K562 (cell line): ENCODE results near the gene CEP72. TPM values are rescaled to one million over a fixed set of nuclear protein-coding genes. Genes with fewer than 3 reads are reported as not detected.

ENCODE experiments used
- ATAC-seq: fragments of 200-7000 bp; cut with Tn5 transposase; 3 replicates; pipeline ENCODE4 v1.9.1; 2020; ENCODE audit warnings: moderate library complexity
- BruUV-seq: library from RNA; stranded (reverse); fragments of 400-500 nt; replicated peaks from 2 replicates; lab custom pipeline; 2021; lab: Mats Ljungman, UMichigan
- CTCF ChIA-PET: fragments of 300-600 bp; formaldehyde crosslinking; extraction: SDS; loops from one replicate; lab custom pipeline; 2021; ENCODE audit warnings: low intra/inter-chr PET ratio; lab: Yijun Ruan, JAX
- POLR2A ChIA-PET: fragments of 300-600, 350-650 bp; sonication (Branson Sonifier 250); formaldehyde crosslinking; extraction: SDS; loops from one replicate; lab custom pipeline; 2021; ENCODE audit warnings: antibody characterized with exemption, inconsistent platforms; lab: Yijun Ruan, JAX
- DNase-seq, 4 experiments: peaks; one replicate each; pipeline versions ENCODE4 v3.0.0 to v3.0.0-alpha.2; 2011 to 2018; ENCODE audit warnings: low spot score in 3 of 4, mixed read lengths in 3 of 4; ENCODE audit errors: extremely low read depth in 1 of 4
- FAIRE-seq: peaks from 2 replicates; lab custom pipeline; 2011; peaks lifted over from hg19 to GRCh38; lab: Jason Lieb, UNC
- H2AFZ ChIP-seq: 2 replicates; pipeline ENCODE4 v1.6.0; 2011; ENCODE audit warnings: low read depth, low read length, control low read depth, inconsistent platforms
- H3K27ac ChIP-seq: fragments of 200-600 bp; 3 replicates; pipeline ENCODE4 v1.8.0; 2011; ENCODE audit warnings: low read depth, mild to moderate bottlenecking, control low read depth, inconsistent platforms, low read length, moderate library complexity, mixed read lengths; ENCODE audit errors: extremely low read depth
- H3K27me3 ChIP-seq, 2 experiments: fragments of 300-600 bp in 1 of 2; 2 replicates in 1 of 2; 3 replicates in 1 of 2; pipeline versions ENCODE4 v1.6.0 to v1.8.0; 2011; ENCODE audit warnings: inconsistent platforms in 2 of 2, low read length in 2 of 2, mild to moderate bottlenecking in 1 of 2, mixed read lengths in 1 of 2, moderate library complexity in 1 of 2; ENCODE audit not compliant: control insufficient read depth in 2 of 2, insufficient read depth in 2 of 2
- H3K36me3 ChIP-seq: fragments of 300-600 bp; 3 replicates; pipeline ENCODE4 v1.8.0; 2011; ENCODE audit warnings: mild to moderate bottlenecking, low read length, inconsistent platforms; ENCODE audit not compliant: control insufficient read depth, insufficient read depth
- H3K4me1 ChIP-seq, 2 experiments: fragments of 200-600 bp in 1 of 2; replicated peaks in 1 of 2; 2 replicates in 1 of 2; 3 replicates in 1 of 2; pipeline versions ENCODE4 v1.5.1 to v1.8.0; 2011; ENCODE audit warnings: inconsistent platforms in 2 of 2, low read length in 2 of 2, mild to moderate bottlenecking in 1 of 2, mixed read lengths in 1 of 2, moderate library complexity in 1 of 2; ENCODE audit not compliant: control insufficient read depth in 2 of 2, insufficient read depth in 2 of 2
- H3K4me2 ChIP-seq: 2 replicates; pipeline ENCODE4 v1.6.1; 2011; ENCODE audit warnings: low read length, control low read depth, inconsistent platforms, mixed read lengths; ENCODE audit not compliant: insufficient read depth
- H3K4me3 ChIP-seq: fragments of 200-600 bp; sonication (generic), shearing (Covaris generic); 2 replicates; pipeline ENCODE4 v1.5.1; 2016; ENCODE audit warnings: control low read depth, inconsistent platforms
- H3K79me2 ChIP-seq: fragments of 200-600 bp; 3 replicates; pipeline ENCODE4 v1.8.0; 2011; ENCODE audit warnings: low read length, inconsistent platforms; ENCODE audit not compliant: control insufficient read depth, insufficient read depth
- H3K9ac ChIP-seq, 2 experiments: 2 replicates each; pipeline versions ENCODE4 v1.6.0 to v1.6.1; 2011; ENCODE audit warnings: low read depth in 2 of 2, low read length in 2 of 2, control low read depth in 1 of 2, inconsistent platforms in 1 of 2, mild to moderate bottlenecking in 1 of 2, mixed read lengths in 1 of 2; ENCODE audit not compliant: insufficient read depth in 1 of 2
- H3K9me1 ChIP-seq: one replicate; pipeline ENCODE4 v1.6.0; 2011; ENCODE audit warnings: inconsistent platforms, mild to moderate bottlenecking, low read length, moderate library complexity; ENCODE audit not compliant: control insufficient read depth, insufficient read depth
- H3K9me3 ChIP-seq: replicated peaks from 2 replicates; pipeline ENCODE4 v1.5.1; 2011; ENCODE audit warnings: low read depth, low read length, inconsistent platforms; ENCODE audit not compliant: control insufficient read depth, insufficient read depth
- H4K20me1 ChIP-seq: replicated peaks from 2 replicates; pipeline ENCODE4 v1.6.1; 2011; ENCODE audit warnings: low read length, inconsistent platforms, mixed read lengths; ENCODE audit not compliant: control insufficient read depth, insufficient read depth
- ASH1L ChIP-seq: fragments of 450-650 bp; IDR thresholded peaks from 2 replicates; pipeline ENCODE4 v1.6.1; 2018; ENCODE audit warnings: borderline replicate concordance, mild to moderate bottlenecking, low read depth; ENCODE audit not compliant: partially characterized antibody
- BRF2 ChIP-seq: IDR thresholded peaks from 3 replicates; pipeline ENCODE4 v1.6.1; 2011; ENCODE audit warnings: borderline replicate concordance, mild to moderate bottlenecking; ENCODE audit not compliant: insufficient read length, insufficient read depth
- FOXP1 ChIP-seq: sonication (generic); formaldehyde crosslinking; IDR thresholded peaks from 2 replicates; pipeline ENCODE4 v1.8.0; 2022; ENCODE audit warnings: mild to moderate bottlenecking, missing genetic modification reagents
- MED1 ChIP-seq: sonication (generic); formaldehyde crosslinking; IDR thresholded peaks from 2 replicates; pipeline ENCODE4 v1.8.1; 2023; ENCODE audit warnings: missing genetic modification reagents, borderline replicate concordance
- RBM34 ChIP-seq: fragments of 200-400 bp; formaldehyde crosslinking; IDR thresholded peaks from 2 replicates; pipeline ENCODE4 v1.6.1; 2018; ENCODE audit warnings: low read length, borderline replicate concordance; ENCODE audit not compliant: insufficient read depth
- ZC3H4 ChIP-seq: sonication (generic); formaldehyde crosslinking; IDR thresholded peaks from 2 replicates; pipeline ENCODE4 v1.9.0; 2021; ENCODE audit warnings: missing genetic modification reagents, borderline replicate concordance
- ZNF551 ChIP-seq: fragments of 250-450 bp; sonication (Bioruptor Pico); IDR thresholded peaks from 2 replicates; pipeline ENCODE4 v1.5.0; 2021; ENCODE audit warnings: mild to moderate bottlenecking, moderate library complexity
- ZNF766 ChIP-seq: fragments of 200-800 bp; sonication (Bioruptor generic); conservative IDR thresholded peaks from 2 replicates; pipeline ENCODE4 v1.6.1; 2016; ENCODE audit warnings: missing genetic modification characterization, missing compliant biosample characterization
- WGBS: fragments of 100-300 bp; shearing (Covaris generic); methylation state at CpG from one replicate; pipeline ENCODE4 v1.1.6; 2016; ENCODE audit warnings: low coverage, mixed read lengths; ENCODE audit not compliant: insufficient coverage; ENCODE audit errors: missing lambda C conversion rate; 5-methylcytosine and 5-hydroxymethylcytosine counted together
- in situ Hi-C: fragments of 300-500 bp; cut with MboI; formaldehyde crosslinking; loops from 4 replicates; pipeline ENCODE4 v1.15.0; 2018; ENCODE audit warnings: inconsistent platforms, mixed read lengths
- intact Hi-C: fragments of 100-400 bp; cut with micrococcal nuclease; formaldehyde crosslinking; loops from 2 replicates; pipeline ENCODE4 v1.14.2; 2022
- polyA plus RNA-seq, 8 experiments: library from polyadenylated mRNA; depleted of rRNA in 4 of 8; stranded (reverse) in 5 of 8; unstranded in 3 of 8; fragments of >200 nt; fragmentation: Nextera tagmentation in 2 of 8; fragmentation: Illumina TruSeq in 1 of 8; extraction: Ambion mirVana in 2 of 8; extraction: Trizol in 1 of 8; gene quantifications; 2 replicates each; pipeline versions ENCODE4 v1.2.1 to v1.2.3, GENCODE V29; 2011 to 2014; ENCODE audit warnings: inconsistent platforms in 1 of 8, missing spikeins in 1 of 8
- total RNA-seq, 7 experiments: library from RNA; depleted of rRNA in 6 of 7; stranded (reverse); fragments of >200 nt in 6 of 7; fragmentation: Illumina TruSeq in 2 of 7; extraction: Trizol in 2 of 7; gene quantifications; 2 replicates each; pipeline versions ENCODE4 v1.2.1 to v1.2.3, GENCODE V29; 2011 to 2021; ENCODE audit warnings: low replicate concordance in 1 of 7
- TF ChIP-seq, protein P1 (sequence below): fragments of 200-800 bp; sonication (Bioruptor generic); IDR thresholded peaks from 2 replicates; pipeline ENCODE4 v1.6.1; 2017; ENCODE audit warnings: missing genetic modification characterization, missing compliant biosample characterization

The CEP72 gene
- total and polyA plus RNA-seq, 9 of the 15 experiments (the other 6 are each of a cell fraction or from before 2014, with no cell fraction given): 0.89 to 38.1 (median 14.2) TPM

DNA sequence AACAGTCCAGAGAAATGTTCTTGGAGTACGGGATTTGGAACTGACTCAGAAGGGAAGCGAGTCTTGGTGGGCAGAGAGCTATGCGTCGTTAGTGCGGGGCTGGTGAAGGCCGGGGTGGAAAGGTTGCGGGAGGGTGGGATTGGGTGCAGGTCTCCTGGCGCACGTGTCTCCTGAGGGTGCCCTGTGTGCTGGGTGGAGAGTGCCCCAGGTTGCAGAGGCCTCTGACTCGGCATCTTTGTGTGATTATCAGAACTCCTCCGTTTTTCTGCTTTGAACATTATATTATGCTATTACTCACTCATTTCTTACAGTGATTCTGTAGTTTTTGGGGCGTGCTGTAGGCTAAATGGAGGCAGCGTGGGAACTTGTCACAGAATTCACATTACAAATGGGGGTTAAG lies 11.4 kb downstream of the CEP72 start:
- H3K27me3 ChIP-seq: no peaks in the 10 kb centered on the region
- H3K79me2 ChIP-seq: no peaks in the 10 kb centered on the region
- ChIA-PET CTCF (no interaction called here), POLR2A (interaction anchor here (0.8 kb wide), 1 partner anchor 10 kb away, joined by 3 read pairs; no protein-coding TSS in a partner anchor)
- DNase-seq (no peak), FAIRE-seq (no peak), ATAC-seq (no peak)
- H3K4me2 ChIP-seq: no peak overlapping the region
- in situ Hi-C loops: no loop called here
- H3K27ac ChIP-seq: no peak overlapping the region
- BruUV-seq: no TSS peak
- TF ChIP-seq ZNF551 (CRISPR knock-in tag) (no peak), FOXP1 (CRISPR knock-in tag) (no peak), RBM34 (no peak), ZC3H4 (CRISPR knock-in tag) (no peak), ASH1L (no peak), ZNF766 (CRISPR knock-in tag) (no peak), BRF2 (no peak), MED1 (no peak)
- TF ChIP-seq, protein P1, sequence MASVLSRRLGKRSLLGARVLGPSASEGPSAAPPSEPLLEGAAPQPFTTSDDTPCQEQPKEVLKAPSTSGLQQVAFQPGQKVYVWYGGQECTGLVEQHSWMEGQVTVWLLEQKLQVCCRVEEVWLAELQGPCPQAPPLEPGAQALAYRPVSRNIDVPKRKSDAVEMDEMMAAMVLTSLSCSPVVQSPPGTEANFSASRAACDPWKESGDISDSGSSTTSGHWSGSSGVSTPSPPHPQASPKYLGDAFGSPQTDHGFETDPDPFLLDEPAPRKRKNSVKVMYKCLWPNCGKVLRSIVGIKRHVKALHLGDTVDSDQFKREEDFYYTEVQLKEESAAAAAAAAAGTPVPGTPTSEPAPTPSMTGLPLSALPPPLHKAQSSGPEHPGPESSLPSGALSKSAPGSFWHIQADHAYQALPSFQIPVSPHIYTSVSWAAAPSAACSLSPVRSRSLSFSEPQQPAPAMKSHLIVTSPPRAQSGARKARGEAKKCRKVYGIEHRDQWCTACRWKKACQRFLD (CRISPR knock-in tag): no peak
- peaks cover 95% of the 10 kb centered on the region for H3K36me3 ChIP-seq
- intact Hi-C loops: no loop called here
- no peak overlapping the region for H3K9ac ChIP-seq
- WGBS: 86% methylated on average over 10 of the region's 13 CpGs
- H3K9me1 ChIP-seq: no peaks in the 10 kb centered on the region
- H4K20me1 ChIP-seq: peaks cover 9% of the 10 kb centered on the region; the same call in 1 of the 2 replicates
- H3K4me3 ChIP-seq: no peak overlapping the region
- H3K4me1 ChIP-seq: peaks cover 0 to 13% of the 10 kb centered on the region in 2 experiments; a peak in 1 of 5 replicates
- H3K9me3 ChIP-seq: no peaks in the 10 kb centered on the region
- H2AFZ ChIP-seq: no peak overlapping the region
